Progenitor cell of endocrine pancreas (in vitro differentiated cells): ENCODE measurements around the gene LCMT1. TPM values are rescaled to one million over a fixed set of nuclear protein-coding genes. Genes with fewer than 3 reads are reported as not detected.
A peak's percentile ranks its signal among the peaks of the same experiment; 100 is the strongest.

Experiments used
- DNase-seq: peaks from one replicate; pipeline ENCODE4 v3.0.0; 2021; ENCODE audit warnings: low spot score; ENCODE audit not compliant: unreplicated experiment
- H3K27ac Mint-ChIP-seq: 2 replicates; pipeline ENCODE4 v1.8.0; 2021; ENCODE audit warnings: mild to moderate bottlenecking, moderate library complexity, mixed read lengths
- H3K27me3 Mint-ChIP-seq: 2 replicates; pipeline ENCODE4 v1.8.0; 2021; ENCODE audit warnings: mixed read lengths
- H3K36me3 Mint-ChIP-seq: 2 replicates; pipeline ENCODE4 v1.8.0; 2022; ENCODE audit warnings: mixed read lengths; ENCODE audit not compliant: insufficient read depth
- H3K4me1 Mint-ChIP-seq: 2 replicates; pipeline ENCODE4 v1.8.0; 2021; ENCODE audit warnings: low read depth, mixed read lengths
- H3K4me3 Mint-ChIP-seq: 2 replicates; pipeline ENCODE4 v1.8.0; 2021; ENCODE audit warnings: low read depth, mild to moderate bottlenecking, moderate library complexity, mixed read lengths
- H3K9me3 Mint-ChIP-seq: 2 replicates; pipeline ENCODE4 v1.8.0; 2021; ENCODE audit warnings: low read depth, mixed read lengths
- total RNA-seq: library from RNA; stranded (reverse); gene quantifications from 2 replicates; pipeline ENCODE4 v1.2.1, GENCODE V29; 2021
- TF ChIP-seq, protein P1 (sequence below): fragments of 200-600 bp; sonication (generic); IDR thresholded peaks from one replicate; pipeline ENCODE4 v1.5.0; 2021; ENCODE audit warnings: antibody characterized with exemption, mild to moderate bottlenecking; ENCODE audit not compliant: unreplicated experiment

Gene LCMT1
- total RNA-seq, 1 donor from 2014 or later = 71.8 TPM

- Mint-ChIP-seq H3K9me3 (no peaks in the 10 kb centered on the region), H3K4me1 (no peaks in the 10 kb centered on the region), H3K27me3 (no peaks in the 10 kb centered on the region), H3K36me3 (no peaks in the 10 kb centered on the region), H3K4me3 (no peak overlapping the region), H3K27ac (no peak overlapping the region)
- TF ChIP-seq, protein P1, sequence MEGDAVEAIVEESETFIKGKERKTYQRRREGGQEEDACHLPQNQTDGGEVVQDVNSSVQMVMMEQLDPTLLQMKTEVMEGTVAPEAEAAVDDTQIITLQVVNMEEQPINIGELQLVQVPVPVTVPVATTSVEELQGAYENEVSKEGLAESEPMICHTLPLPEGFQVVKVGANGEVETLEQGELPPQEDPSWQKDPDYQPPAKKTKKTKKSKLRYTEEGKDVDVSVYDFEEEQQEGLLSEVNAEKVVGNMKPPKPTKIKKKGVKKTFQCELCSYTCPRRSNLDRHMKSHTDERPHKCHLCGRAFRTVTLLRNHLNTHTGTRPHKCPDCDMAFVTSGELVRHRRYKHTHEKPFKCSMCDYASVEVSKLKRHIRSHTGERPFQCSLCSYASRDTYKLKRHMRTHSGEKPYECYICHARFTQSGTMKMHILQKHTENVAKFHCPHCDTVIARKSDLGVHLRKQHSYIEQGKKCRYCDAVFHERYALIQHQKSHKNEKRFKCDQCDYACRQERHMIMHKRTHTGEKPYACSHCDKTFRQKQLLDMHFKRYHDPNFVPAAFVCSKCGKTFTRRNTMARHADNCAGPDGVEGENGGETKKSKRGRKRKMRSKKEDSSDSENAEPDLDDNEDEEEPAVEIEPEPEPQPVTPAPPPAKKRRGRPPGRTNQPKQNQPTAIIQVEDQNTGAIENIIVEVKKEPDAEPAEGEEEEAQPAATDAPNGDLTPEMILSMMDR = no peak
- DNase-seq = no peak
Observed at GRCh38 chr16:25199457-25199856, 87.9 kb downstream of the LCMT1 start.

- Mint-ChIP-seq H3K9me3 (no peaks in the 10 kb centered on the region), H3K36me3 (no peaks in the 10 kb centered on the region), H3K27ac (peak overlapping the region; percentile 42), H3K27me3 (no peaks in the 10 kb centered on the region), H3K4me3 (no peak overlapping the region), H3K4me1 (peaks cover 2% of the 10 kb centered on the region)
- TF ChIP-seq, protein P1 = no peak
- no peak for DNase-seq
Observed at GRCh38 chr16:25210758-25211157, 99.2 kb downstream of the LCMT1 start.

DNA sequence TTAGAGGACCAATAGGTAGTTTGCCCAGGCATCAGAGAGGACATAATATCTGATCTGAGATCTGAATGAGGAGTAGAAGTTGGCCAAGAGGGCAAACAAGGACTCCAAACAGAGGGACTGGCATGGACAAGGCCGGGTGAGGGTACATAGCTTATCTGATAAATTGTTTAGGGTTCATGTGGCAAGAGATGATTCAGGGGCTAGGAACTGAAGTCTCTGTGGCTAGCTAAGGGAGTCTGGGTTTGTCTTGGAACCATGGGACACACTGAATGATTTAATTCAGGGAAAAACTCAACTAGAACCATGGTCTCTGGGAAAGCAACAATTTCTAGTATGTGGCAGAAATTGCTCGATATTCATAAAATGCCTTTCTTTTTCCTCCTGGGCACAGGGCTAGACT lies 101.1 kb downstream of the LCMT1 start:
- no peak for DNase-seq
- no peaks in the 10 kb centered on the region for H3K9me3 Mint-ChIP-seq
- peaks cover 4% of the 10 kb centered on the region for H3K4me1 Mint-ChIP-seq
- no peak overlapping the region for H3K4me3 Mint-ChIP-seq
- H3K36me3 Mint-ChIP-seq = no peaks in the 10 kb centered on the region
- no peak overlapping the region for H3K27ac Mint-ChIP-seq
- TF ChIP-seq, protein P1 = no peak
- H3K27me3 Mint-ChIP-seq = peaks cover 8% of the 10 kb centered on the region

GRCh38 chr16:25213709-25214397 lies 102.3 kb downstream of the LCMT1 start:
- Mint-ChIP-seq H3K4me3 (no peak overlapping the region), H3K9me3 (no peaks in the 10 kb centered on the region), H3K27ac (no peak overlapping the region), H3K4me1 (peaks cover 4% of the 10 kb centered on the region), H3K36me3 (no peaks in the 10 kb centered on the region), H3K27me3 (peaks cover 8% of the 10 kb centered on the region)
- TF ChIP-seq, protein P1 = no peak
- no peak for DNase-seq

- Mint-ChIP-seq H3K27ac (no peak overlapping the region), H3K27me3 (peaks cover 8% of the 10 kb centered on the region), H3K4me3 (no peak overlapping the region), H3K9me3 (no peaks in the 10 kb centered on the region), H3K4me1 (peaks cover 3% of the 10 kb centered on the region), H3K36me3 (no peaks in the 10 kb centered on the region)
- TF ChIP-seq, protein P1 = no peak
- DNase-seq = no peak
Observed at GRCh38 chr16:25217112-25217511, 105.6 kb downstream of the LCMT1 start.
